HFFc6 (cell line): ENCODE results near the gene ERAS. TPM values are rescaled to one million over a fixed set of nuclear protein-coding genes. Genes with fewer than 3 reads are reported as not detected.

Experiments
- DNase-seq: peaks from one replicate; pipeline ENCODE4 v3.0.0-alpha.2; 2018
- H3K27ac Mint-ChIP-seq: 2 replicates; pipeline ENCODE4 v1.8.0; 2020; ENCODE audit warnings: mild to moderate bottlenecking, mixed read lengths
- H3K27me3 Mint-ChIP-seq: 2 replicates; pipeline ENCODE4 v1.8.0; 2021; ENCODE audit warnings: mild to moderate bottlenecking, moderate library complexity, mixed read lengths; ENCODE audit not compliant: insufficient read depth
- H3K36me3 Mint-ChIP-seq: 2 replicates; pipeline ENCODE4 v1.8.0; 2021; ENCODE audit warnings: low read depth, mixed read lengths
- H3K4me1 Mint-ChIP-seq: 2 replicates; pipeline ENCODE4 v1.8.0; 2020; ENCODE audit warnings: low read depth, mixed read lengths
- H3K4me3 Mint-ChIP-seq: 2 replicates; pipeline ENCODE4 v1.8.0; 2020; ENCODE audit warnings: mild to moderate bottlenecking, moderate library complexity, mixed read lengths
- H3K9me3 Mint-ChIP-seq: 2 replicates; pipeline ENCODE4 v1.8.0; 2020; ENCODE audit warnings: mild to moderate bottlenecking, mixed read lengths
- CTCF ChIP-seq: fragments of 200-600 bp; sonication (generic); IDR thresholded peaks from 2 replicates; pipeline ENCODE4 v1.5.0; 2021; ENCODE audit warnings: antibody characterized with exemption, mild to moderate bottlenecking
- long read RNA-seq: library from polyadenylated mRNA; unstranded; transcript quantifications from one replicate; pipeline ENCODE4 v2.0.0, GENCODE V29; 2019
- total RNA-seq, 6 experiments: library from RNA; stranded (reverse); fragmentation: NEBNext Ultra II Directional; extraction: Animal tissue kit (Norgen Biotek cat#: 25700); gene quantifications; 2 replicates in 1 of 6; 3 replicates in 5 of 6; pipeline ENCODE4 v1.2.3, GENCODE V29; 2021

Gene ERAS
- not detected for total RNA-seq
- long read RNA-seq, result 0 reads

DNA sequence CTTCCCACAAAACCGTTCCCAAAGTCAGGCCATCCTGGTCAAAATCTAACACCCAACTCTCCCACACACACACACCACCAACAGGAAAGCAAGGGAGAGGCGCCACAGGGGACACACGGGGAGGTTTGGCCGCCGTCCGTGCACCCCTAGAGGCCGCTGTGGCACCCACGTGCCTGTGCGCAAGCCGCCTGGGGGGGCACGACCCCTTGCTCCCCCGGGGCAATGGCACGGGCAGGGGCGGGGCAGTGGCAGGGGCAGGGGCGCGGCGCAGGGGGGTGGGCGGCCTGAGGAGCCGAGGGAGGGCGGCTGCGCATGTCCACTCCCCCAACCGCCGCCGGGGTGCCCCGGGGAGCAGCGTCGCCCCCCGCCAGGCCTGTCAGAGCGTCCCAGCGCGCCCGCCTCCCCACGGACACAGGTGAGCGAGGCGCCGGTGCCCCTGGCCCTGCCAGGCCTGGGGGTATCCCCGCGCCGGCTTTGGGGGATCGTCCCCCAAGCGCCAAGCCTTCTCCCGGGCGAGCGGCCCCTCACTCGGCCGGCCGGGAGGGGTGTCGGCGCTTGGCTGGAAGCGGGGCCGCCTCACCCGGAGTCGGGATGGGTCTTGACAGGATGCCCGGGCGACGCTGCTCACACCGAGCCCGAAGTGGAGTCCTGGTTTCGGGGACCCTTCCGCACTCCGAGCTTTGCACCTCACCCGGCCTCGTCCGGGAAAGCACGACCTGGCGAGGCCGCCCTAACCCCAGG lies at the start of gene ERAS:
Gene ERAS, plus strand, starts transcription at position 379 of the 741 bp plus-strand sequence. CDS start 2,611 bp downstream, outside the sequence.
- Mint-ChIP-seq H3K36me3 (no peaks in the 10 kb centered on the region), H3K27ac (no peak within 1 kb of the TSS), H3K4me1 (no peaks in the 10 kb centered on the region), H3K4me3 (no peak within 1 kb of the TSS), H3K9me3 (no peaks in the 10 kb centered on the region), H3K27me3 (no peaks in the 10 kb centered on the region; the same call in 1 of the 2 replicates)
- DNase-seq, result no peak
- TF ChIP-seq CTCF, result no peak

- peaks cover 16% of the 10 kb centered on the region for H3K27me3 Mint-ChIP-seq
- H3K36me3 Mint-ChIP-seq, result no peaks in the 10 kb centered on the region
- DNase-seq, result no peak
- H3K9me3 Mint-ChIP-seq, result no peaks in the 10 kb centered on the region
- no peak for TF ChIP-seq CTCF
- no peak overlapping the region for H3K27ac Mint-ChIP-seq
- H3K4me1 Mint-ChIP-seq, result no peaks in the 10 kb centered on the region
- no peak overlapping the region for H3K4me3 Mint-ChIP-seq
Measured at GRCh38 chrX:48776818-48777439, 49.4 kb upstream of the ERAS start.

GRCh38 chrX:48779399-48779798 lies 46.9 kb upstream of the ERAS start:
- no peak overlapping the region for H3K4me3 Mint-ChIP-seq
- H3K4me1 Mint-ChIP-seq, result no peaks in the 10 kb centered on the region
- H3K27ac Mint-ChIP-seq, result no peak overlapping the region
- H3K9me3 Mint-ChIP-seq, result no peaks in the 10 kb centered on the region
- DNase-seq, result no peak
- peaks cover 11% of the 10 kb centered on the region for H3K27me3 Mint-ChIP-seq
- H3K36me3 Mint-ChIP-seq, result no peaks in the 10 kb centered on the region
- TF ChIP-seq CTCF, result no peak

- no peaks in the 10 kb centered on the region for H3K4me1 Mint-ChIP-seq
Measured at GRCh38 chrX:48781705-48782104, 44.6 kb upstream of the ERAS start.

GRCh38 chrX:48782216-48782615 lies 44.1 kb upstream of the ERAS start:
- Mint-ChIP-seq H3K9me3 (no peaks in the 10 kb centered on the region), H3K27ac (no peak overlapping the region), H3K4me1 (no peaks in the 10 kb centered on the region), H3K4me3 (no peak overlapping the region), H3K27me3 (peaks cover 7% of the 10 kb centered on the region), H3K36me3 (no peaks in the 10 kb centered on the region)
- DNase-seq, result no peak
- no peak for TF ChIP-seq CTCF

More at GRCh38 chrX:48781705-48782104, 44.6 kb upstream of the ERAS start:
- Mint-ChIP-seq H3K27me3 (peaks cover 9% of the 10 kb centered on the region; the same call in 1 of the 2 replicates), H3K36me3 (no peaks in the 10 kb centered on the region), H3K27ac (no peak overlapping the region), H3K9me3 (no peaks in the 10 kb centered on the region), H3K4me3 (no peak overlapping the region)
- no peak for DNase-seq
- no peak for TF ChIP-seq CTCF
